Testis (tissue), 3 donors: ENCODE results near the gene IGSF21. TPM values are rescaled to one million over a fixed set of nuclear protein-coding genes. Genes with fewer than 3 reads are reported as not detected.

Experiments
- DNase-seq: peaks from one replicate; pipeline ENCODE4 v3.0.0-alpha.2; 2019
- H3K27ac ChIP-seq, 2 donors: fragments of 200-600 bp; sonication (generic); one replicate each; pipeline ENCODE4 v1.5.1; 2019
- H3K27me3 ChIP-seq: fragments of 200-600 bp; sonication (generic); one replicate; pipeline ENCODE4 v1.5.1; 2019
- H3K36me3 ChIP-seq: fragments of 200-600 bp; sonication (generic); one replicate; pipeline ENCODE4 v1.5.1; 2017; ENCODE audit warnings: low read depth; ENCODE audit errors: missing control alignments
- H3K4me1 ChIP-seq: fragments of 200-600 bp; sonication (generic); one replicate; pipeline ENCODE4 v1.5.1; 2019
- H3K4me3 ChIP-seq, 2 donors: fragments of 200-600 bp; sonication (generic); one replicate each; pipeline ENCODE4 v1.5.1; 2017 to 2019
- H3K9me3 ChIP-seq: fragments of 200-600 bp; sonication (generic); one replicate; pipeline ENCODE4 v1.5.1; 2017
- CTCF ChIP-seq, 3 experiments: fragments of 450-650 bp in 2 of 3; fragments of 200-600 bp in 1 of 3; sonication (generic) in 1 of 3; IDR thresholded peaks; one replicate each; pipeline ENCODE4 v1.5.1; 2016 to 2019; ENCODE audit warnings: antibody characterized with exemption in 3 of 3, mild to moderate bottlenecking in 2 of 3, moderate library complexity in 1 of 3
- POLR2A ChIP-seq: fragments of 450-650 bp; IDR thresholded peaks from one replicate; pipeline ENCODE4 v1.6.1; 2017; ENCODE audit warnings: antibody characterized with exemption, mild to moderate bottlenecking, moderate library complexity
- WGBS, 2 donors: methylation state at CpG; one replicate each; pipeline ENCODE4 v1.1.5; 2018; 5-methylcytosine and 5-hydroxymethylcytosine counted together
- intact Hi-C: fragments of 100-400 bp; cut with DNase I; formaldehyde crosslinking; loops from one replicate; pipeline ENCODE4 v1.15.1; 2023; ENCODE audit warnings: low total_unique reads
- polyA plus RNA-seq: library from polyadenylated mRNA; stranded (reverse); fragments of 350-450 nt; fragmentation: Illumina TruSeq; extraction: RNeasy Lipid Tissue Mini Kit (QIAGEN cat#74804); gene quantifications from one replicate; pipeline ENCODE4 v1.2.3, GENCODE V29; 2014; ENCODE audit warnings: low read depth, low replicate concordance; ENCODE audit not compliant: insufficient read depth
- total RNA-seq, 2 donors: library from RNA; depleted of rRNA; stranded (reverse); fragments of >200 nt; gene quantifications; one replicate each; pipeline ENCODE4 v1.2.3, GENCODE V29; 2016

Gene IGSF21
- total and polyA plus RNA-seq, 3 donors from 2014 or later = 1.7 to 4.2 (median 2.9) TPM

- H3K9me3 ChIP-seq = no peaks in the 10 kb centered on the region
- H3K4me1 ChIP-seq = no peaks in the 10 kb centered on the region
- 76 to 92% methylated on average over 7 of the region's 7 CpGs for WGBS, 2 donors
- TF ChIP-seq POLR2A (no peak), CTCF (IDR thresholded peaks at IDR 0.05) (no peak)
- intact Hi-C loops = no loop called here
- DNase-seq = no peak
- no peaks in the 10 kb centered on the region for H3K27me3 ChIP-seq
- H3K27ac ChIP-seq = no peak overlapping the region
- no peak overlapping the region for H3K4me3 ChIP-seq
- H3K36me3 ChIP-seq = no peaks in the 10 kb centered on the region
Measured at GRCh38 chr1:18325136-18325535, 217.5 kb downstream of the IGSF21 start.

GRCh38 chr1:18326211-18326897 is 218.8 kb downstream of the IGSF21 start:
- Histone ChIP-seq H3K9me3 (no peaks in the 10 kb centered on the region), H3K4me3 (no peak overlapping the region), H3K27ac (no peak overlapping the region), H3K4me1 (no peaks in the 10 kb centered on the region), H3K27me3 (no peaks in the 10 kb centered on the region), H3K36me3 (no peaks in the 10 kb centered on the region)
- TF ChIP-seq CTCF (IDR thresholded peaks at IDR 0.05) = no peak
- TF ChIP-seq POLR2A = no peak
- WGBS, 2 donors = 31 to 35% methylated on average over 7 of the region's 7 CpGs
- intact Hi-C loops = no loop called here
- peak; percentile 40 for DNase-seq

GRCh38 chr1:18327650-18328049 is 220.1 kb downstream of the IGSF21 start:
- intact Hi-C loops = no loop called here
- TF ChIP-seq CTCF (IDR thresholded peaks at IDR 0.05) = no peak
- no peak for TF ChIP-seq POLR2A
- no peak for DNase-seq

GRCh38 chr1:18328803-18329202 is 221.2 kb downstream of the IGSF21 start:
- H3K4me3 ChIP-seq = no peak overlapping the region
- H3K9me3 ChIP-seq = no peaks in the 10 kb centered on the region
- 58 to 87% methylated on average over 4 of the region's 4 CpGs for WGBS, 2 donors
- H3K36me3 ChIP-seq = no peaks in the 10 kb centered on the region
- TF ChIP-seq POLR2A (no peak), CTCF (IDR thresholded peaks at IDR 0.05) (no peak)
- H3K27me3 ChIP-seq = no peaks in the 10 kb centered on the region
- no peak overlapping the region for H3K27ac ChIP-seq
- intact Hi-C loops = no loop called here
- H3K4me1 ChIP-seq = no peaks in the 10 kb centered on the region
- DNase-seq = no peak

More at GRCh38 chr1:18327650-18328049, 220.1 kb downstream of the IGSF21 start:
- Histone ChIP-seq H3K36me3 (no peaks in the 10 kb centered on the region), H3K27me3 (no peaks in the 10 kb centered on the region), H3K9me3 (no peaks in the 10 kb centered on the region), H3K27ac (no peak overlapping the region), H3K4me3 (no peak overlapping the region), H3K4me1 (no peaks in the 10 kb centered on the region)
- 58 to 66% methylated on average over 2 of the region's 2 CpGs for WGBS, 2 donors
